Measurements from ENCODE around the gene PTCD1. TPM values are rescaled to one million over a fixed set of nuclear protein-coding genes. Genes with fewer than 3 reads are reported as not detected.

PTCD1 gene
- total RNA-seq, 2 experiments from 2014 or later, result 5.8 to 8.9 TPM

GRCh38 chr7:99410635-99411034 is 28.0 kb downstream of the PTCD1 start:
- CTCF ChIA-PET, result no interaction called here

DNA sequence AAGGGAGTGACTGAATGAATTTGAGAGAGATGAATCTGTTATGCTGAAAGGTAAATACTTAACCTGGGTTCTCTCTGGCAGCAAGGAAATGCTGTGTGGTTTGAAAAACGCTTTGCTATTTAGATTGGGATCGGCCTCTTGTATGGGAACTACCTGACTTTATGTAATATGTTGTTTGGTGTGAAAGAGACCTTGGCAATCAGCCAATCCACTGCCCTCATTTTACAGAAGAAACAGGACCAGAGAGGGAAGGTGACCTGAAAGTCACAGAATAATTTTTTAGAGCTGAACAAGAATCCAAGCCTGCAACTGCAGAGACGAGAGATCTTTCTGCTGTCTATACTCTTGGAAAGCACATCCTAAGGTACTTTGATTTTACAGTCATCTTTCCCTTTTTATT is 28.8 kb downstream of the PTCD1 start:
- ATAC-seq, result no peak
- CTCF ChIA-PET, result interaction anchor here (1.0 to 2.9 kb wide), 3 partner anchors 10 to 65 kb away, joined by 3 to 10 read pairs (median 3); no protein-coding TSS in a partner anchor
- no peaks in the 10 kb centered on the region for H3K27me3 Mint-ChIP-seq

More at GRCh38 chr7:99410635-99411034, 28.0 kb downstream of the PTCD1 start:
- no peaks in the 10 kb centered on the region for H3K9me3 Mint-ChIP-seq (ENCODE audit: low read depth)
- no peaks in the 10 kb centered on the region for H3K27me3 Mint-ChIP-seq
- H3K36me3 Mint-ChIP-seq, result peaks cover 33% of the 10 kb centered on the region
- DNase-seq (no peak), ATAC-seq (no peak)
- peaks cover 43% of the 10 kb centered on the region for H3K4me1 Mint-ChIP-seq
- H3K4me3 Mint-ChIP-seq, result peak overlapping the region; percentile 96
- H3K27ac Mint-ChIP-seq, result peak overlapping the region; percentile 58

DNA sequence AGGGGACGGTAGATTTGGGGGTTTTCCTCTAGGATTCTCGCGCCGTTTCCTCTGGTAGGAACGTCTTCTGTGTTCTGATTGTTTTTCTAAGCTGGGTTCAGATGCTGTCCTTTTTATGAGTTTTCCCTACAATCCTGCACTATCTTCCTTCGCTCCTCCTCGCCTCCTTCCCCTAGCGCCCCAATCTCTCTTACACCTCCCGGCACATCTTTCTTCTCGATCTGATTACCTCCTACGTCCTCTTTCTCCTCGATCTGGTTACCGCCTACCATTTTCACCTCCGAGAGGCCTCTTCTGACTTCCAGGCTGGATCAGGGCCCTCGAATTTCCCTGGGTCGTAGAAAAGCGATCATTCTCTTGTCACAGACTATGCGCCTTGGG is 29.4 kb downstream of the PTCD1 start:
- Mint-ChIP-seq H3K27ac (peak overlapping the region; percentile 90), H3K4me3 (peak overlapping the region; percentile 96), H3K9me3 (ENCODE audit: low read depth) (no peaks in the 10 kb centered on the region), H3K4me1 (peaks cover 49% of the 10 kb centered on the region), H3K36me3 (peaks cover 28% of the 10 kb centered on the region), H3K27me3 (no peaks in the 10 kb centered on the region)
- DNase-seq (no peak), ATAC-seq (peak; percentile 8)
- CTCF ChIA-PET, result interaction anchor here (0.8 to 2.9 kb wide), 8 partner anchors 10 to 215 kb away, joined by 3 to 10 read pairs (median 4); partner anchors contain the start of gene ZKSCAN5

More for the DNA sequence above, 28.8 kb downstream of the PTCD1 start:
- Mint-ChIP-seq H3K27ac (peak overlapping the region; percentile 90), H3K4me1 (peaks cover 47% of the 10 kb centered on the region), H3K36me3 (peaks cover 28% of the 10 kb centered on the region), H3K9me3 (ENCODE audit: low read depth) (no peaks in the 10 kb centered on the region), H3K4me3 (peak overlapping the region; percentile 96)
- no peak for DNase-seq

DNA sequence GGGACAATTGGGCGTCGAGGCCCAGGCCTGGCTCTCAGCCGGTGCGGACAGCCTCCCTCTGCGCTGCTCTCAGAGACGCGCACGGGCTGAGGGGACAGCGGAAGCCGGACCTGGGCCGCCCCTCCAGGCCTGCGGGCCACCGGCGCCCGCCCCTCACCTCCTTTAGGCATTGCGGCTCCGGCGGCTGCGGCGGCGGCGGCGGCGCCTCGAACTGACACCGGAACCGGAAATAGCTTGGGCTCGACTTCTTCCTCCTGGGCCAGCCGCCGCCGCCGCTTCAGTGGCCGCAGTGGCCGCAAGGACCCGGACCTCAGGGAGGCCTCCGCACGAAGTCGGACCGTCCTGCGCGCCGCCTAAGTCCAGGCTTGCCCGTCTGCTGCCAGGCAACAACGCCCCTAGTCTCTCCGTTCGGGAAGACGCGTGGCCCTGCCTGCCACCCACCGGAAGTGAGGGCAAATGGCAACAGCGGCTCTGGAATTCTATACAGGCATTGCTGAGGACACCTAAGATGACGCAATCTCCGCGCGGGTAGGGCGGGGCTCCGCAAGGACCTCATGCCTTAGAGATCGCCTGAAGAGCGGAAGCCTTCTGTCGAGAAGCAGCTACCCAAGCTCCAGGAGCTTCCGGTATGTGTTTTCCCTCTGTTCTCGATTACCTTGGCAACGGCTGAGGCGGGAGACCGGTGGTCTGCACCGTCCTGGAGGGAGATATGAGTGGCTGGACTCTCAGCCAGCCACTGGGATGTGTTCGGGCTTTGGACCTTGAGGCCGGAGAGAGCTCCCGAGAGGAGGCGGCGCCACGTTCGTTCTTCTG is 30.0 kb downstream of the PTCD1 start, which contains the start of the genes BUD31 and PDAP1:
Gene BUD31, plus strand, starts transcription at position 591 of the 813 bp plus-strand sequence. CDS start 2,124 bp downstream, outside the sequence.
Gene PDAP1, minus strand, starts transcription at position 219 of the 813 bp plus-strand sequence. Its CDS starts 49 bp downstream, at position 170.
- Mint-ChIP-seq H3K27ac (peak within 1 kb of the TSS; percentile 90), H3K36me3 (peaks cover 32% of the 10 kb centered on the region), H3K4me3 (peak within 1 kb of the TSS; percentile 96), H3K27me3 (no peaks in the 10 kb centered on the region), H3K4me1 (peaks cover 54% of the 10 kb centered on the region), H3K9me3 (ENCODE audit: low read depth) (no peaks in the 10 kb centered on the region)
- ATAC-seq (peak; percentile 85), DNase-seq (peak; percentile 96)
- CTCF ChIA-PET, result interaction anchor here (0.6 to 2.9 kb wide), 11 partner anchors 9 to 216 kb away, joined by 3 to 10 read pairs (median 3); partner anchors contain the start of gene ZKSCAN5

DNA sequence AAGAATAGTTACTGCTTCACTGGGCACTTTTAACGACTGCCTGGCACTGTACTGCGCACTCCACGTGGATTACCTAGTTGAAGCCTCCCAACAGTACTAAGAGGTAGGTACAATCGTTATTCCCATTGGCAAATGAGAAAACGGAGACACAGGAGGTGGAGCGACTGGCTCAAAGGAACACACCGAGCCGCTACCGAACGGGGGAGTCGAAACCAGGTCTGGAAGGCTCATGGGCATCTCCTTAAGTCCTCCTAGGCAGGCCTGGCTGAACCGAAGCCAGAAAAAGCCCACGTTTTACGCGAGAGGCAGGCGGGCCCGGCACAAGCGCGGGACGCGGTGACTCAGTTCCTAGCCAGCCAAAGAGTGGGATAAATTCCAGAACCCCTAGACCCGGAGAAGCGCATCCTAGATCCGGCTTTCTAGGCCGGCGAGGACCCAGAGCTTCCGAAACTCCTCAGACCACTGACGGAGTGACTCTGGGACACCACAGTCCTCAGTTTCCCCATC is 30.7 kb downstream of the PTCD1 start:
- peaks cover 30% of the 10 kb centered on the region for H3K36me3 Mint-ChIP-seq

GRCh38 chr7:99406557-99406956 is 32.0 kb downstream of the PTCD1 start:
- Mint-ChIP-seq H3K27ac (peak overlapping the region; percentile 90), H3K36me3 (peaks cover 25% of the 10 kb centered on the region), H3K4me1 (peaks cover 46% of the 10 kb centered on the region), H3K4me3 (peak overlapping the region; percentile 96), H3K27me3 (no peaks in the 10 kb centered on the region), H3K9me3 (ENCODE audit: low read depth) (no peaks in the 10 kb centered on the region)
- CTCF ChIA-PET, result interaction anchor here (0.8 to 1.7 kb wide), 7 partner anchors 9 to 432 kb away, joined by 3 to 17 read pairs (median 3); no protein-coding TSS in a partner anchor
- no peak for ATAC-seq
- no peak for DNase-seq

More for the DNA sequence above, 30.7 kb downstream of the PTCD1 start:
- DNase-seq (peak; percentile 64), ATAC-seq (peak; percentile 16)
- CTCF ChIA-PET, result interaction anchor here (0.8 to 2.9 kb wide), 13 partner anchors 8 to 216 kb away, joined by 3 to 17 read pairs (median 3); partner anchors contain the start of gene ZKSCAN5
- no peaks in the 10 kb centered on the region for H3K27me3 Mint-ChIP-seq
- H3K27ac Mint-ChIP-seq, result peak overlapping the region; percentile 90
- no peaks in the 10 kb centered on the region for H3K9me3 Mint-ChIP-seq (ENCODE audit: low read depth)
- peaks cover 50% of the 10 kb centered on the region for H3K4me1 Mint-ChIP-seq
- peak overlapping the region; percentile 96 for H3K4me3 Mint-ChIP-seq

DNA sequence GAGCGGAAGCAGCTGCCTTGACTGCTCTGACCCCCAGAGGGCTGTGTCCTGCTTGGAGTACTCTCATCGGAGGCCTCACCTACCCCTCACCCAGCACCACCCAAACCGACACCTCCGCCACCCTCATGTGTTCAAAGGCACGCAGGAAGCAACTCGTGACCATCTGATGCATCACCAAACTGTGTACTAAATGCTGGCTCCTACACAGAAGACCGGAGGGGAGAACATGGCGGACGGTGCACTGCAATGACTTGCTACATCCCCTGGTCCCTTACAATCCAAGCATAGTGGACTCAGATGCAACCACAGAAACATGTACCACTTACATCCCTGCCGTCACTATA is 33.6 kb downstream of the PTCD1 start:
- H3K4me3 Mint-ChIP-seq, result no peak overlapping the region
- H3K9me3 Mint-ChIP-seq (ENCODE audit: low read depth), result no peaks in the 10 kb centered on the region
- no peak overlapping the region for H3K27ac Mint-ChIP-seq
- no peak for ATAC-seq
- no peaks in the 10 kb centered on the region for H3K27me3 Mint-ChIP-seq
- H3K4me1 Mint-ChIP-seq, result peaks cover 32% of the 10 kb centered on the region
- H3K36me3 Mint-ChIP-seq, result peaks cover 22% of the 10 kb centered on the region
- DNase-seq, result no peak
- CTCF ChIA-PET, result no interaction called here

- ATAC-seq, result no peak
- Mint-ChIP-seq H3K36me3 (peaks cover 22% of the 10 kb centered on the region), H3K27ac (peak overlapping the region; percentile 8)
These were observed 34.2 kb downstream of the PTCD1 start for GRCh38 chr7:99404235-99404976.

GRCh38 chr7:99403764-99404163 is 34.8 kb downstream of the PTCD1 start:
- Mint-ChIP-seq H3K36me3 (peaks cover 22% of the 10 kb centered on the region), H3K4me1 (peaks cover 29% of the 10 kb centered on the region), H3K27me3 (no peaks in the 10 kb centered on the region), H3K27ac (peak overlapping the region; percentile 9), H3K9me3 (ENCODE audit: low read depth) (no peaks in the 10 kb centered on the region), H3K4me3 (no peak overlapping the region)
- CTCF ChIA-PET, result no interaction called here
- no peak for DNase-seq
- no peak for ATAC-seq

More at GRCh38 chr7:99404235-99404976, 34.2 kb downstream of the PTCD1 start:
- no peaks in the 10 kb centered on the region for H3K9me3 Mint-ChIP-seq (ENCODE audit: low read depth)
- no peak overlapping the region for H3K4me3 Mint-ChIP-seq
- DNase-seq, result no peak
- no peaks in the 10 kb centered on the region for H3K27me3 Mint-ChIP-seq
- CTCF ChIA-PET, result no interaction called here
- peaks cover 29% of the 10 kb centered on the region for H3K4me1 Mint-ChIP-seq

GRCh38 chr7:99402854-99403253 is 35.7 kb downstream of the PTCD1 start:
- Mint-ChIP-seq H3K27ac (peak overlapping the region; percentile 7), H3K27me3 (no peaks in the 10 kb centered on the region), H3K9me3 (ENCODE audit: low read depth) (no peaks in the 10 kb centered on the region), H3K4me3 (no peak overlapping the region), H3K4me1 (peaks cover 29% of the 10 kb centered on the region), H3K36me3 (peaks cover 25% of the 10 kb centered on the region)
- CTCF ChIA-PET, result no interaction called here
- ATAC-seq (no peak), DNase-seq (no peak)

GRCh38 chr7:99399597-99399996 is 39.0 kb downstream of the PTCD1 start:
- no peak for ATAC-seq
- CTCF ChIA-PET, result interaction anchor here (2.5 kb wide), 1 partner anchor 9 kb away, joined by 10 read pairs; the partner anchor contains the start of genes BUD31 and PDAP1
- Mint-ChIP-seq H3K9me3 (ENCODE audit: low read depth) (no peaks in the 10 kb centered on the region), H3K27me3 (no peaks in the 10 kb centered on the region), H3K4me3 (no peak overlapping the region), H3K4me1 (peaks cover 6% of the 10 kb centered on the region), H3K36me3 (peaks cover 50% of the 10 kb centered on the region), H3K27ac (peak overlapping the region; percentile 65)
- no peak for DNase-seq

- CTCF ChIA-PET, result interaction anchor here (2.5 kb wide), 1 partner anchor 9 kb away, joined by 10 read pairs; the partner anchor contains the start of genes BUD31 and PDAP1
- ATAC-seq (no peak), DNase-seq (no peak)
- Mint-ChIP-seq H3K36me3 (peaks cover 53% of the 10 kb centered on the region), H3K27me3 (no peaks in the 10 kb centered on the region), H3K9me3 (ENCODE audit: low read depth) (no peaks in the 10 kb centered on the region), H3K27ac (peak overlapping the region; percentile 50), H3K4me1 (peaks cover 2% of the 10 kb centered on the region), H3K4me3 (no peak overlapping the region)
These were observed 39.6 kb downstream of the PTCD1 start for GRCh38 chr7:99398891-99399445.
